Ovary (tissue), 3 donors: ENCODE data around the gene FGD5.

Source experiments
- EP300 ChIP-seq: sonication (generic); formaldehyde crosslinking; IDR thresholded peaks from one replicate; pipeline ENCODE4 v1.6.1; 2017; ENCODE audit warnings: antibody characterized with exemption
- POLR2A ChIP-seq: fragments of 450-650 bp; IDR thresholded peaks from one replicate; pipeline ENCODE4 v1.6.1; 2017; ENCODE audit warnings: antibody characterized with exemption, mild to moderate bottlenecking, moderate library complexity
- TF ChIP-seq, protein P1 (sequence below), 3 donors: fragments of 450-650 bp in 2 of 3; fragments of 200-600 bp in 1 of 3; IDR thresholded peaks; one replicate each; pipeline versions ENCODE4 v1.5.1 to v1.8.0; 2016 to 2022; ENCODE audit warnings: antibody characterized with exemption in 3 of 3, mild to moderate bottlenecking in 1 of 3
- donor health status: DM: no; HTN: no; CAD: no.

DNA sequence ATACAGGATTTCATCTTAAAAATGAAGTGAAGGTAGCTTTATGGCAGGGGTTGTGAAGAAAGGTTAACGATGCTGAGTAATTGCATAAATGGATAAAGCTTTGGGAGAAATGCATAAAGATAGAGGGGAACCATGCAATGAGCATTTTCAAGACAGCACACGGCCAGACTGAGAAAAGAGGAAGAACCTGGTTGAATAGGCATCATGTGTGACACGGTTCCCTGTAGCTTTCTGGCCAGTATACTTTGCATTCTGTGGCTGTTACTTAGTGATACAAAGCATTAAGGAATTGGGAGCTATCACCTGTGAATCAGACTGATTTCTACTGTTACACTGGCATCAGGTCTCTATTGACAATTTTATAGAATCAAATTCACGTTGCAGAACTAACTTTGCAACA, 161.9 kb downstream of the FGD5 start:
- TF ChIP-seq, protein P1, sequence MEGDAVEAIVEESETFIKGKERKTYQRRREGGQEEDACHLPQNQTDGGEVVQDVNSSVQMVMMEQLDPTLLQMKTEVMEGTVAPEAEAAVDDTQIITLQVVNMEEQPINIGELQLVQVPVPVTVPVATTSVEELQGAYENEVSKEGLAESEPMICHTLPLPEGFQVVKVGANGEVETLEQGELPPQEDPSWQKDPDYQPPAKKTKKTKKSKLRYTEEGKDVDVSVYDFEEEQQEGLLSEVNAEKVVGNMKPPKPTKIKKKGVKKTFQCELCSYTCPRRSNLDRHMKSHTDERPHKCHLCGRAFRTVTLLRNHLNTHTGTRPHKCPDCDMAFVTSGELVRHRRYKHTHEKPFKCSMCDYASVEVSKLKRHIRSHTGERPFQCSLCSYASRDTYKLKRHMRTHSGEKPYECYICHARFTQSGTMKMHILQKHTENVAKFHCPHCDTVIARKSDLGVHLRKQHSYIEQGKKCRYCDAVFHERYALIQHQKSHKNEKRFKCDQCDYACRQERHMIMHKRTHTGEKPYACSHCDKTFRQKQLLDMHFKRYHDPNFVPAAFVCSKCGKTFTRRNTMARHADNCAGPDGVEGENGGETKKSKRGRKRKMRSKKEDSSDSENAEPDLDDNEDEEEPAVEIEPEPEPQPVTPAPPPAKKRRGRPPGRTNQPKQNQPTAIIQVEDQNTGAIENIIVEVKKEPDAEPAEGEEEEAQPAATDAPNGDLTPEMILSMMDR (IDR thresholded peaks at IDR 0.05): no peak
- TF ChIP-seq POLR2A: no peak
- no peak for TF ChIP-seq EP300
